Fibroblast of skin of right biceps (primary cell): ENCODE data around the gene ZC3H18.

Source experiments
- DNase-seq: peaks from one replicate; pipeline ENCODE4 v3.0.0-alpha.2; 2013

ZC3H18 gene

DNA sequence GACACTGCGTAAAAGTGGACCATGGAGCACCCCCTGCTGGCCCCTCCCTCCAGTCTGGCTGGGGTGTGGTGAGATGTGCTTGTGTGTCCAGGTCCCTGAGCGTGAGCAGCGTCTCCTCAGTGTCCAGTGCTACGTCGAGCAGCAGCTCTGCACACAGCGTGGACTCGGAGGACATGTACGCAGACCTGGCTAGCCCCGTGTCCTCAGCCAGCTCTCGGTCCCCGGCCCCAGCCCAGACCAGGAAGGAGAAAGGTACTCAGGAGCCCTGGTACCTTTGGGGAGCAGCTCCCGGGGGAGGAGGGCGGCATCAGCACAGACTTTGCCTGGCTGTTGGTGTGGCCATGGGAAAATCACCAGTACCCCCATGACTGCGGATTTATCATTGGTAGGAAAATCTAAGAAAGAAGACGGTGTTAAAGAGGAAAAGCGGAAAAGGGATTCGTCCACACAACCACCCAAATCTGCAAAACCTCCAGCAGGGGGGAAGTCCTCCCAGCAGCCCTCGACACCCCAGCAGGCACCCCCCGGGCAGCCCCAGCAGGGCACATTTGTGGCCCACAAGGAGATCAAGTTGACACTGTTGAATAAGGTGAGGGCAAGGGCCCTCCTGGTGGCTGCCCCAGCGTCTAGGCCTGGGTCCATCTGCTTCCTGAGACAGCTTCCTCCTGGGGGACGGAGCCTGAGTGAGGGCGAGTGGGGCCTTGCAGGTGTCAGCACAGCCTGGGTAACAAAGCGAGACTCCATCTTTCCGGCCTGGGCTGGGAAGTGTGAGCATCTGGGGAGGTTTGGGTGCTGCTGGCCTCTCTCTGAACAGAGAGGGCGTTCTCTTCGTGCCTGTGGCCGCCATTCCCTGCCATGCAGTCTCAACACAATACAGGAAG lies 57.6 kb downstream of the ZC3H18 start:
- DNase-seq, result no peak

DNA sequence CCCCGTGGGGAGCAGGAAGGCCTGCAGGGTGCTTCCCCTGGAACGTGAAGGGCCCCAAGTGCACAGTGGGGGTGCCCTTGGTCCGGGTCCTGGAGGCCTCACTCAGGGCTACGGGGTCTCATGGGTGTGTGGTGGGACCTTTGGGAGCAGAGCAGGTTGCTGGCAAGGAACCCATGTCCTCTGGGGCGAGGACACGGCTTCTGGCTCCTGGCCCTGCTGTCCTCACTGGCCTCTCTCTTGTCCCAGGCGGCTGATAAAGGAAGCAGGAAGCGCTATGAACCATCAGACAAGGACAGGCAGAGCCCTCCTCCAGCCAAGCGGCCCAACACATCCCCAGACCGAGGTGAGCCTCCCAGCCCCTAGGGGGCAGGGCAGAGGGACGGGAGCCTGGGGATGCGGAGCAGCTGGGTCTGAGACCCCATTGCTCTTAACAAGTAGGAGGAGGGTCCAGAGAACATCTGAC lies 58.3 kb downstream of the ZC3H18 start:
- peak; percentile 37 for DNase-seq

DNA sequence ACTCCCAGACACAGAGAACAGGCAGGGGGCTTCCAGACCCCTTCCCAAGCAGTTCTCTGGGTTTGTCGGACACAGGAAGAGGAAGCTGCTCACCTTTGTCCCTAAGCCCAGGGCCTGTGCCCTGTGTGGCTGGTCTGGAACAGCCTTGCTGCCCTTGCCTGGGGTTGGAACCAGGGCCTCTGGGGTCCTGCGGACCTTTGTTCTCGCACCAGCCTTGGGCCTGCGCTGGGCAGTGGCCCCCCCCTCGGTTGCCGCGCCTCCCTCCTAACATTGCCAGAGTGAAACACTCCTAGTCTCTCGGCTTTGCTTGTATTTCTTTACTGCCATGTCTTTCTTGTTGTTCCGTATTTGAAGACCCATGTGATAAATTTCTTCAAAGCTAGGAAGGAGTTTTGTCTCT lies 59.6 kb downstream of the ZC3H18 start:
- no peak for DNase-seq

DNA sequence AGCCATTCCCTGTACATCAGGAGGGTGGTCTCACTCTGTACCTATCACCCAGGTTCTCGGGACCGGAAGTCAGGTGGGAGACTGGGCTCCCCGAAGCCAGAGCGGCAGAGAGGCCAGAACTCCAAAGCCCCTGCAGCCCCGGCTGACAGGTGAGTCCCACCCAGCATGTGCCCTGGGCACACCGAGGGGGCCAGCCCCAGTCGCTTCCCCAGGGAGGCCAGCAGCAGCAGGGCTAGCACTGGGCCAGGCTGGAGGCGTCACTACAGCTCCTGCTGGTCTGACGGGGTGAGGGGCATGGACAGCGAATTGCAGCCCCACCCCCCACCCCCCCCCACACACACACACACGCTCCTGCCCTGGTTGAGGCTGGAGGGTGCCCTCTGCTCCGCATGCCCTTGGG lies 60.2 kb downstream of the ZC3H18 start:
- no peak for DNase-seq

DNA sequence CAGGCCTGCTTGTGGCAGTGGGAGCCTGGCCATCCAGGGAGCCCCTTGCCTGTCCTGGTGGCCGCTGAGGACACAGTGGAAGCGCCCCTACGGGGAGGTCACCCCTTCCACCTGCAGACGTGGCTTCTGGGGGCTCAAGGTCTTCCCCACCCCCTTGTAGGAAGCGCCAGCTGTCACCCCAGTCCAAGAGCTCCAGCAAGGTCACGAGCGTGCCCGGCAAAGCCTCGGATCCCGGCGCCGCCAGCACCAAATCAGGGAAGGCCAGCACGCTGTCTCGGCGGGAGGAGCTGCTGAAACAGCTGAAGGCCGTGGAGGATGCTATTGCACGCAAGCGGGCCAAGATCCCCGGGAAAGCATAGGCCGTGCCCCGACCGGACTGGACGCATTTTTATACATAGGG lies 60.7 kb downstream of the ZC3H18 start:
- DNase-seq, result no peak

DNA sequence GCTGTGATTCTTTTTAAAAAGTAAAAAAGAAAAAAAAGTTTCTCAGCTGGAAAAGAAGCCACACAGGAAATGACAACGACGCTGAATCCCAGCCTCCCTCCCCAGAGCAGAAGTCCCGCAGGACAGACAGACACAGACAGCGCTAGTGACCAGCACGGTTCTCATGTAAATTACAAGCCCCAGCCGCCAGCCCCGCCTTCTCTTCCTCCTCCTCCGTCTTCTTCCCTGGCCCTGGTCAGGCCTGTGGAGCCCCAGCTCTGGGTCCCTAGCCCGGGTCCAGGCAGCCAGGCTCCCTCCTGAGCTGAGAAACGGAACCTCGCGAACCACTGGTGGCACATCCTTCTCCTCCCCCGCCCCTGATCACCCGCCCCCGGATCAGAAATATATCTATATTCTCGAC lies 61.2 kb downstream of the ZC3H18 start:
- no peak for DNase-seq

DNA sequence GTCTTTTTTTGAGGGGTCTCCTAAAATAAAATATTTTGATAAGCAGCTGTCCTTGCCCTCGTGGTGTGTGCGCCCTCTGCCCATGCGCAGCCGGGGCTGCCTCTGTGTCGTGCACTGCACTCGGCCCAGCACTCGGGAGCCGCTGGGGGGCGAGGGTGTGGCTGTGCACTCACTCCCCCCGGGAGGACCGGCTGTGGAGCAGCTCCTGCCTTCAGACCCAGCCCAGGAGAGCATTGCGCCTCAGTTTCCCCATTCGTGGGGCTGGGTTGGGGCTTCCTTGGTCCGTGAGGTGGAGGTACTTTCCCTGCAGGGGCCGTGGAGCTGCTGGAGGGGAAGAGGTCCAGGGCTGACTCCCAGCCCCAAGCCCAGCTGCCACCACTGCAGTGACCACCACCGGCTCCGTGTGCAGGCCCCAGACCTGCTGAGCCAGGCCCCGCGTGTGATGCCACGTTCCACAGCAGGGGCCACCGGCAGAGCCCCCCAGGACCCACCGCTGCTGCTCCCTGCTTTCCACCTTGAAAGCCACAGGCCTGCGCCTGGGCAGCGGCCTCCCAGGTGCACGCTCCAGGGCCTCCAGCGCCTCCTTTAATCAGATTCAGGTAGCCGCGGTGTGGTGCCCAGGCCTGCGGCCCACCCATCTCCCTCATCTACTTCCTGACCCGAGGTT lies 61.9 kb downstream of the ZC3H18 start:
- no peak for DNase-seq

DNA sequence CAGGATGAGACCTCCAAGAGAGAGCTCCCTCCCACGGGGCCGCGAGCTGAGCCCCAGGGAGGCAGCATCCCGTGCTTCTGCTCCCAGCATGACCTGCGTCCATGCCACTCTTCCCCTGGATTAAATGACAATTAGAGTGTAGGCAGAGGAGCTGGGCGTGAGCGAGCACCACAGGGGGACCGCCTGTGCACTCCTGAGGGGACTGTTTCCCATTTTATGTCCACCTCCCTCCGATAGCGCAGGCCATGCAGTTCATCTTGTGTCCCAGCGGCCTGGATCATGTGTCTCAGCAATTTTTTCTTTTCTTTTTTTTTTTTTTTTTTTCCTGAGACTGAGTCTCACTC lies 62.4 kb downstream of the ZC3H18 start:
- no peak for DNase-seq

DNA sequence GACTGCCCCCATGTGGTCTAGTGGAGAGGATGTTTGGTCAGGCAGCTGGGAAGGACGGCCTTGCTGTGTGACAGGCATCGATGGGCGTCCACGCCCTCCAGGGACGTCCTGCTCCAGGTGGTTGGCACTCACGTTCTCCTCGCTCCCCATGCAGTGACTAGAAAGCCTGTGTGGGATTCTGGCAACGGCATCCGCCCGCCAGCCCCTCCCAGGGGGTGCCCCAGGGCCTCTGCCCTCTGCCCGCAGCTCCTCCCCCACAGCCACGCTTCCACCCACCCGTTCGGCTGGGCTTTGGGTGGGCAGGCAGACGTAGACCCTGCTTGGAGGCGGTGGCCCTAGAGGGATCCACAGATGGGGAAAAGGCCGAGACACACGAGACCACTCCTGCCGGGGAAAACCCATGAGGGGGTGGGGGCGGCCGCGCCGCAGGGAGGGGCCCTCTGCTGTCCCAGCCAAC lies 63.5 kb downstream of the ZC3H18 start:
- peak; percentile 22 for DNase-seq

DNA sequence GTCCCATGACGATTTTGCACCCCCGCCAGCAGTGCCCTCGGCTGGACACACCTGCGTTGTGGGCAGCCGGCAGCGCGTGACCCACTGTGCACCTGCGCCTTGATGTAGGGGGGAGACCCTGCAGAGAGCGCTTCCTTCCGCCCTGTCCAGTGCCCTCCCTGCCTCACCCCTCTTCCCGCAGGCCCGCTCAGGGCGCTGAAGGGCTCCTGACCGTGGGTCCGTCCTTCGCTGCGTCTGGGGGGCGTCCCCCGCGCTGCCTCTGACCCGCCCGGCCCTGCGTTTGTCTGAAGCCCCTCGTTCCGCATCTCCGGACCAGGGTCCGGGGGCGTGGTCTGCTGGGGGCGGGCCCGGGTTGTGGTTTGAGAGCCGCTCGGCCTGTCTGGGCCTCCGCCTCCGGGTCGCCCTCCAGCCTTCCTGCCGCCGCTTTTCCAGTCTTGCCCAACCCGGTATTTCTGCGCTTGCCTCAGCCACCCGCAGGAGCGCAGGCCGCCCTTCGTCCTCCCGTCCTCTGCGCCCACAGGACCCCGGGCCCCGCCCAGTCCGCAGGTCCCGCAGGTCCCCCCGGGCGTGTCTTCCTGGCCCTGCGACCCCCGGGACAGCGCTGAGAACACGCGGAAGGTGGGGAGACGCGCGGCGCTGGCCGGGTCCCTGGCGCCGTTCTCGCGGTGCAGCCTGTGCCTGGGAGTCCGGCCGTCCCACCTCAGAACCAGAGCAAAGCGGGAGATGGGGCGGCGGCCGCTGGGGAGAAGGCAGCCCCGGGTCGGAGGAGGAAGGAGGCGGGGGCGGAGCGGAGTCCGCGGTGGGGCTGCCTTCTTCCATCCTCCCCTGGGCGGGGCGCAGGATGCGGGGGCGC lies 64.2 kb downstream of the ZC3H18 start:
- peak; percentile 23 for DNase-seq

DNA sequence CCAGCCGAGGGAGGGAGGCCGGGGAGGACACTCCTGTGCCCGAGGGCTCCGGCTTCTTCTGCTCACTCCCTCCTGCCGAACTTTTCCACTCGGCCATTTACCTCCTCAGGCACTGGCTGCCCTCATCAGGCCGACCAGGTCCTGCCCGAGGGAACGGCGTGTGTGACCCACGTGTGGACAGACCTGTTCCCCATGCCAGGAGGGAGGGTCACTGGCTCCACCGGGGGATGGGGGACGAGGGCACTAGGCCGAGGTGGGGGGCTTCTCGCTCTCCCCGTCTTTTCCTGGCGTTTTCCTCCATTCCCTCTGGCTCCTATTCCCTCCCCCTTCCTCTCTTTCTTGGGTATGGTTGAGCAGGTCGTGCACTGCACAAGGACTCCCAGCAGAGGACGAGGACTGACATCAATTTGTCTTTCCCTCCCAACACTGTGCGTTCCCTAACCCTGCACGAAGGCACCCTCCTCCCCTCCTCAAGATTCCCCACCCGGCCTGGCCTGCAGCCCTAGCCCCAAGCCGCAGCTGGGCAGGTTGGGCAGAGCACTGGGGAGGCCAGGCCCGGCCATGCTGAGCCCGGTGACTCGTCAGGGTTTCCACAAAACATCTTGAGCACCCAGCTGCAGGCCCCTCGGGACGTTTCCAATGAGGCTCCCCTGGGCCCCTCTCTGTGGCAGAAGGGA lies 64.9 kb downstream of the ZC3H18 start:
- DNase-seq, result no peak

DNA sequence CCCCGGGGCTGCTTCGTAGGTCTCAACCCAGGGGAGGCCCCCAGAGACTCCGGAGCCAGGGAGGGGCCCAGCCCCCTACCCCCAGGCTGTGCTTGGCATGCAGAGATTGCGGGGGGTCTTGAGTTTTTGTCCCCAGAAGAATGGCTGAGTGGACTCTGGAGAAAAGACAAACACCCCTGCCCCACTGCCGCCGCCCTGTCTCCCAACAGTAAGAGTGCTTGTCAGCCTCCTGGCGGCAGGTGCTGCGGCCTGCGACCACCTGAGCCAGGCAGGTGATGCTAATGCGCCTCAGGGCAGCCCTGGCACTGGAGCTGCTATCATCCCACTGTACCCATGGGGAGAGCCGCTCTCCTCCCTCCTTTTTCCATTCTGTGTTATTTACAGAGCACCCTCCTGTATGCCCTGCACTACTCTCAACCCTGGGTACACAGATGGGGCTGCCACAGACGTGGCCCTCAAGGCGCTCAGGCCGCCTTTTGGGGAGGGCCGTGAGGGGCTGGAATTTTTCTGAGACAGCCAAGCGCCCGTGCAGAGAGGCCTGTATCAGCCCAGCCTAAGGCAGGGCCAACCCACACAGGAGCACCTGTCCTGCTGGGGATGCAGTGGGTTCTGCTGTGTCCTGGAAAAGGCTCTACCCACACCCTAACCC lies 65.6 kb downstream of the ZC3H18 start:
- DNase-seq, result no peak

DNA sequence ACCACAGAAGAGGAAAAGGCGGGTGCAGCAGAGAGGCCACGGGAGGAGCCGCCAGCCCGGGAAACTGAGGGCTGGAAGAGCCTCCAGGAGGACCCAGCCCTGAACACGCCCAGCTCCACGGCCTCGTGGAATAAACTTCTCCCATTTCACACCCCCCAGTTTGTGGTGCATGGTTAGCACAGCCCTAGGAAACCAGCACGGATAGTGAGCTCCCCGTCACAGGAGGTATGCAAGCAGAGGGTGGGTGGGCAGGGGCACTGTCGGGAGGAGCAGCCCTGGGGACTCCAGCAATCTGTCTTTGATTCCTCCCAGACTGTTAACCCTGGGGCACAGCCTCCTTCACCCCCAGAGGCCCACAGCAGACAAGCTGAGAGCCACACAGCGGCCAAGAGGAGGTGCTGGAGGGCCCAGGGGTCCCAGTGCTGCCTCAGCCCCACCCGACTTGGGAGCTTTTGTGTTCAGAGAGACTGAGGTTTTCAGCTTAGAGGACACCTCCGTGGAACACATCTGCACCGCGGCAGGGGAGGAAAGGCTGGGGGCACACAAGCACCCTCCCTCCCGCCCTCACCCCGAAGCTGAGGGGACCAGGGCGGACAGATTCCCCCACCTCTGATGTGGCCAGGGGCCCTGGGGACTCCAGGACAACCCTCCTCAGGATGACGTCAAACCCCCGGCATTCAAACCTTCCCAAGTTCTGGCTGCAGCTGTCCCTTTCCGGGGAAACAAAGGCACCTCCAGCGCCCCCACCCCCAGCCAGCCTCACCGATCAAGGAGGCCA lies 66.5 kb downstream of the ZC3H18 start:
- no peak for DNase-seq

DNA sequence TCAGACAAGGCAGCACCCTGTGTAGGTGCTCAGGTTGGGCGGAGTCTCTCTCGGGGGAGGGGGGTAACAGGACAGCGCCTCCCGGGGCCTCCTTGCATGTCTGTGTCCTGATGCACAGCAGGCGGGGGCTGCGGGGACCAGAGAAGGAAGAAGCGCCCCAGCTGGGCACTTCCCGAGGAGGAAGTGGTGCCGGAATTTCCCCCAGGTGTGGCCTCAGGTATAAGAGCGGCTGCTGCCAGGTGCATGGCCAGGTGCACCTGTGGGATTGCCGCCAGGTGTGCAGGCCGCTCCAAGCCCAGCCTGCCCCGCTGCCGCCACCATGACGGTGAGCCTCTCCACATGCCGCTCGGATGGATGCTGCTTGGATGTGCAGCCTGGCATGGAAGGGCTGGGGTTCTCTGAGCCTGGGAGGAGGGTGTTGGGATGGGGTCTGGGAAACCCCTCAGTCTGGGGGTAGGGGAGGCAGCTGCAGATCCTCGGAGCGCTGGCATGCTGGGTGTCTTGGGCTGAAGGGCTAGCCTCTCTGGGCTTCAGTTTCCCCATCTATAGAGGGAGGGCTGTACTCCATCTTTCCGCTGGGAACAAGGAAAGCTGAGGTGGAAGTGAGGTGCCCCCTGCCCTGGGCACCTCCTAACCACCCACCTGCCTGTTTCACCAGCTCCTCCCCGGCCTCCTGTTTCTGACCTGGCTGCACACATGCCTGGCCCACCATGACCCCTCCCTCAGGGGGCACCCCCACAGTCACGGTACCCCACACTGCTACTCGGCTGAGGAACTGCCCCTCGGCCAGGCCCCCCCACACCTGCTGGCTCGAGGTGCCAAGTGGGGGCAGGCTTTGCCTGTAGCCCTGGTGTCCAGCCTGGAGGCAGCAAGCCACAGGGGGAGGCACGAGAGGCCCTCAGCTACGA lies 68.4 kb downstream of the ZC3H18 start, which contains the start of gene IL17C:
TSS of gene IL17C (plus strand) at position 250 of the 908 bp plus-strand sequence. CDS start at position 320, 70 bp downstream.
- DNase-seq, result no peak

DNA sequence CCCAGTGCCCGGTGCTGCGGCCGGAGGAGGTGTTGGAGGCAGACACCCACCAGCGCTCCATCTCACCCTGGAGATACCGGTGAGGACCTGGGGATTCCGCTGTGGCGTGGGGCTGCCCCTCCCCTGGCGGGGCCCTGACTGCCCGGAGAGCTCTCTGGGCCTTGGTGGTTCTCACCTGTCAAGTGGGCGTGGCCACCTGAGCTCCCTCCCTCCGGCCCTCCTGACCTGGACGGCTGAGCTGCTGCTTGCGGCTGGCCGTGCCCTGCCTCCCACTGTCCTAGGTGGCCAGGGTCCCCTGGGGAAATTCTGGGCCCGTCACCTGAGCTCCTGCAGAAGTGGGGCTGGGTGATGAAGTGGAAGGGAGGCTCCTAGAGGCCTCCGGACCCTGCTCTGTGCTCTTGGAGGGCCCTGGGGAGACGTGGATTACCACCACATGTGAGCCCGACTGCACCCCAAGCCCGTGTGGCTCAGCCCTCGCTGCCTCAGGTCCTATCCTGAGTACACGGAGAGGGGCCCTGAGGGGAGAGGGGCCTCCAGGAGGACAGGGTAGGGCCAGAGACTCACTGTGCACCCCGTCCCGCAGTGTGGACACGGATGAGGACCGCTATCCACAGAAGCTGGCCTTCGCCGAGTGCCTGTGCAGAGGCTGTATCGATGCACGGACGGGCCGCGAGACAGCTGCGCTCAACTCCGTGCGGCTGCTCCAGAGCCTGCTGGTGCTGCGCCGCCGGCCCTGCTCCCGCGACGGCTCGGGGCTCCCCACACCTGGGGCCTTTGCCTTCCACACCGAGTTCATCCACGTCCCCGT lies 69.2 kb downstream of the ZC3H18 start:
- no peak for DNase-seq

DNA sequence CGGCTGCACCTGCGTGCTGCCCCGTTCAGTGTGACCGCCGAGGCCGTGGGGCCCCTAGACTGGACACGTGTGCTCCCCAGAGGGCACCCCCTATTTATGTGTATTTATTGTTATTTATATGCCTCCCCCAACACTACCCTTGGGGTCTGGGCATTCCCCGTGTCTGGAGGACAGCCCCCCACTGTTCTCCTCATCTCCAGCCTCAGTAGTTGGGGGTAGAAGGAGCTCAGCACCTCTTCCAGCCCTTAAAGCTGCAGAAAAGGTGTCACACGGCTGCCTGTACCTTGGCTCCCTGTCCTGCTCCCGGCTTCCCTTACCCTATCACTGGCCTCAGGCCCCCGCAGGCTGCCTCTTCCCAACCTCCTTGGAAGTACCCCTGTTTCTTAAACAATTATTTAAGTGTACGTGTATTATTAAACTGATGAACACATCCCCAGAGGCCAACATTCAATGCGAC lies 69.9 kb downstream of the ZC3H18 start:
- DNase-seq, result no peak

DNA sequence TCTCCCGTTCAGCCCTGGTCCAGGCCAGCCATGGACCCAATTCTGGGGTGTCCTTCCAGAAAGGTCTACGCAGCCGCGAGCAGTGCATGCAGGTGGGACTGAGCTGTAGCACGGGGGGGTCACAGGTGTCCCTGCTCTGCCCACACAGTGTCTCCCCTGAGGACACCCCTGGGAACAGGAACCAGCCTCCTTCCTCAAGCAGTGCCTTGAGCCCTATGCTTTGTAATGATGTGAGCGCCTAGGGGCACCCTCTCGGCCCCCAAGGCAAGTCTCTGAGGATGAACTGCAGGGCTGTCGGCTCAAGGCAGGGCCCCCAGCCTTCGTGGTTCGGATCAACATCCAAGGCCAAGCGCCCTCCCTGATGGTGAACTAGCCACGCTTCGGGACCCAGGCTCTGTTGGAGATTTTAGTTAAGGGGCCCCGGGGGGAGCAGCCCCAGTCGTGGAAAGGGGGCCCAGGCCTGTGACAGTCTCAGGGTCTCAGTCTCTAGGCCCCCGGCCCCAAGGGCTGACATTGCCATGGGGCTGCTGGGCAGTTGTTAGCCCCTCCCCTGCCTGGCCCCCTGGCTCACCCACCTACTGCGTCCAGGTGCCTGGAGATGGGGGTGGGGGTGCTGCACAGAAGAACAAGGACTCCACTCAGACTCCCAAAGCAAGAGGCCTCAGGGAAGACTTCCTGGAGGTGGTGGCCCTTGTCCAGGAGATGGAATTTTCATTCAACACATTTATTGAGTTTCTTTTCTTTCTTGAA lies 70.5 kb downstream of the ZC3H18 start:
- no peak for DNase-seq

DNA sequence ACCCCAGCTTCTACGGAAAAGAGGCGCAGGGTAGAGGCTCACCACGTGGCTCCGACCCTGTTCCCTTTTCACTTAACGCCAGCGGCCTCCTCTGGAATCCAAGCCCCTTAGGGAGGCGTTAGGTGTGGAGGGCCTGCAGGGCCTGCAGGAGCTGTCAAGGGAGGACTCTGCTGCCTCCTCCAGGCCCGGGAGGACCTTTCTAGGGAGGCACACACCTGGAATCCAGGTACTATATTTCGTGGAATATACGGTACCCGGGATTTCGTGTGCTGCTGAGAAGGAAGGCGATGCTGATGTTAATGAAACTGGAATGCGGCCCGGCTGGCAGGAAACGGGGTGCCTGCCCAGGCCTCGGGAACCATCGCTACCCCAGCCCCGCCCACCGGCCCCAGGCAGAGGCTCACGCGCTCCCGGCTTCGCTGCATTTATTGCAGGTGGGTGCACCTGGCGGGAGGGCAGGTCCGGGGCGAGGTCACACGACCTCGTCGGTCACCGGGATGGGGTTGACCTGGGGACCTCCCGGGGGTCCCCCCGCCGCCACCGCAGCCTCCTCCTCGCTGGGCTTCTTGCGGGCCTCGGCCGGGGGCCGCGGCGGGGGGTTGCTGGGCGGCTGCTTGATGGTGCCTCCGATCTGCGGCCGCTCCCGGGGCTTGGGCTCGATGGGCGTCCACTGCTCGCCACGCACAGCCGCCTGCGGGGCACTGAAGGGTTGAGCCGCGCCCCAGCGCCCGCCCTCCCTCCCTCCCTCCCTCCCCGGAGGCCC lies 72.9 kb downstream of the ZC3H18 start:
- no peak for DNase-seq
